B cell (primary cell): ENCODE measurements around the gene CACNA1A.

Experiments used
- CTCF ChIP-seq: fragments of 200-600 bp; IDR thresholded peaks from one replicate; pipeline ENCODE4 v1.8.0; 2022; ENCODE audit warnings: antibody characterized with exemption, mild to moderate bottlenecking
- EZH2 ChIP-seq: IDR thresholded peaks from 2 replicates; pipeline ENCODE4 v1.6.1; 2012; ENCODE audit warnings: borderline replicate concordance, low read depth, mild to moderate bottlenecking, moderate library complexity, low read length; ENCODE audit not compliant: insufficient read depth, poor library complexity, severe bottlenecking

- TF ChIP-seq CTCF (no peak), EZH2 (no peak)
Observed at GRCh38 chr19:13347367-13347766, 158.9 kb downstream of the CACNA1A start.
